Measurements from ENCODE around the gene ATP5IF1. TPM values are rescaled to one million over a fixed set of nuclear protein-coding genes. Genes with fewer than 3 reads are reported as not detected.

The ATP5IF1 gene
- total RNA-seq, 2 donors from 2014 or later = 171 to 390 TPM

DNA sequence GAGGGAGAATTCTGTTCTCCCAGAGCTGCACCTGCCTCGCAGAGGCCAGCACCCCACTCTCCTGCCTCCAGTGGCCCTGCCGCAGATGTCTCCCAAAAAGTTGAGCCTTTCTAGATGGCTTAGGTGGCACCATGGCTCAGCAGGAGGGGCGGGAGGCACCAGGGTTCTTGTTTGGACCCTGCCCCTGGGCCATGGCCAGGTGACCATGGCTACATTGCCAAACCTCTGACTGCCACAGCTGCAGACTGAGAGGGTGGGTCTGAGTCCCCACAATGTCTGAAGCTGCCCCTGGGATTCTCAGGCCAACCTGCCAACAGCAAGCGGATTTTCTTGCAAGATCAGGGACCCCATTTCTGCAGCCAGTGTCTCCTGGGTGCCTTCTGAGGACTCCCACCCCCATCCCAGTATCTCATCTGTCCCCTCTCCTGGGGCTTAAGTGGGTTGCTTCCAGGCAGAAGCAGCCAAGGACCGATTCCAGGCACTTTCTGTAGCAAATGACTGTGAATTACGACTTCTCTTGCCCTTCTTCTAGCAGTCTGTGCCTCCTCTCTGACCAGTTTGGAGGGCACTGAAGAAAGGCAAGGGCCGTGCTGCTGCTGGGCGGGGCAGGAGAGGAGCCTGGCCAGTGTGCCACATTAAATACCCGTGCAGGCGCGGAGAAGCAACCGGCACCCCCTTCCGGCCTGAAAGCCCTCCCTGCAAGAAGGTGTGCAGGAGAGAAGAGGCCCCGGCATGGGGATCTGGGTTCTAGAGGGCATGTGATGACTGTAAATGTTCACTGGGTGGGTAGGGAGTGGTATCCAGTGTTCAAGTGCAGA, 45.9 kb downstream of the ATP5IF1 start:
- Histone ChIP-seq H3K4me3 (no peak overlapping the region), H3K27ac (no peak overlapping the region), H3K27me3 (replicated peaks; ENCODE audit: insufficient read depth) (no peaks in the 10 kb centered on the region), H3K4me1 (replicated peaks) (no peaks in the 10 kb centered on the region), H3K36me3 (peaks cover 0 to 11% of the 10 kb centered on the region in 2 donors), H3K9me3 (no peaks in the 10 kb centered on the region)
- no peak for DNase-seq (ENCODE audit: low spot score)
- TF ChIP-seq POLR2AphosphoS5 (IDR thresholded peaks at IDR 0.05) (no peak), CTCF (IDR thresholded peaks at IDR 0.05) (no peak), POLR2A (IDR thresholded peaks at IDR 0.05) (no peak)
- 79% methylated on average over 14 of the region's 14 CpGs for WGBS
- intact Hi-C loops (cut with DNase I) = no loop called here

- Histone ChIP-seq H3K4me1 (replicated peaks) (no peaks in the 10 kb centered on the region), H3K27ac (no peak overlapping the region), H3K27me3 (replicated peaks; ENCODE audit: insufficient read depth) (no peaks in the 10 kb centered on the region), H3K9me3 (no peaks in the 10 kb centered on the region), H3K36me3 (peaks cover 0 to 11% of the 10 kb centered on the region in 2 donors), H3K4me3 (no peak overlapping the region)
- DNase-seq (ENCODE audit: low spot score) = no peak
- intact Hi-C loops (cut with DNase I) = no loop called here
- no peak for TF ChIP-seq CTCF (IDR thresholded peaks at IDR 0.05)
- no peak for TF ChIP-seq POLR2AphosphoS5 (IDR thresholded peaks at IDR 0.05)
- TF ChIP-seq POLR2A (IDR thresholded peaks at IDR 0.05) = no peak
- WGBS = 87% methylated on average over 14 of the region's 14 CpGs
Observed at GRCh38 chr1:28282426-28283407, 46.8 kb downstream of the ATP5IF1 start.

GRCh38 chr1:28286111-28286510, 50.2 kb downstream of the ATP5IF1 start:
- H3K4me3 ChIP-seq = no peak overlapping the region
- intact Hi-C loops (cut with DNase I) = no loop called here

More at GRCh38 chr1:28286111-28286510, 50.2 kb downstream of the ATP5IF1 start:
- Histone ChIP-seq H3K36me3 (peaks cover 0 to 2% of the 10 kb centered on the region in 2 donors), H3K4me1 (replicated peaks) (no peaks in the 10 kb centered on the region), H3K9me3 (no peaks in the 10 kb centered on the region), H3K27ac (no peak overlapping the region), H3K27me3 (replicated peaks; ENCODE audit: insufficient read depth) (no peaks in the 10 kb centered on the region)
- 56% methylated on average over 2 of the region's 2 CpGs for WGBS
- TF ChIP-seq POLR2A (IDR thresholded peaks at IDR 0.05) = no peak
- TF ChIP-seq CTCF (IDR thresholded peaks at IDR 0.05) = no peak
- no peak for TF ChIP-seq POLR2AphosphoS5 (IDR thresholded peaks at IDR 0.05)
- DNase-seq (ENCODE audit: low spot score) = no peak

Other genes starting within 250 kb of the ATP5IF1 start
- 10 to 100 TPM; 16.7 to 19.4 TPM for gene EYA3, start 147.5 kb upstream of the ATP5IF1 start, total RNA-seq
- gene PTAFR, start 59.4 kb upstream of the ATP5IF1 start, total RNA-seq = 1 to 10 TPM; 2.3 to 2.5 TPM
- gene DNAJC8, start 3.1 kb upstream of the ATP5IF1 start, total RNA-seq = 10 to 100 TPM; 43.7 to 60.3 TPM
- 10 to 100 TPM; 11.2 to 27.5 TPM for gene SESN2, start 23.4 kb downstream of the ATP5IF1 start, total RNA-seq
- gene MED18, start 92.9 kb downstream of the ATP5IF1 start, total RNA-seq = 10 to 100 TPM in 1 of 2 donors, 1 to 10 TPM in 1; 9.9 to 14.0 TPM
- 10 to 100 TPM; 38.9 to 45.0 TPM for gene PHACTR4, start 133.6 kb downstream of the ATP5IF1 start, total RNA-seq